PC-9 (cell line): ENCODE measurements around the gene INTS3. TPM values are rescaled to one million over a fixed set of nuclear protein-coding genes. Genes with fewer than 3 reads are reported as not detected.

Experiments used
- BruUV-seq: library from RNA; stranded (reverse); fragments of 400-500 nt; replicated peaks from 2 replicates; lab custom pipeline; 2021; lab: Mats Ljungman, UMichigan
- CTCF ChIA-PET: fragments of 300-600 bp; sonication (Branson Sonifier 250); formaldehyde crosslinking; loops from one replicate; lab custom pipeline; 2022; ENCODE audit warnings: antibody characterized with exemption; lab: Charles Lee
- POLR2A ChIA-PET: fragments of 300-600 bp; sonication (Branson Sonifier 250); formaldehyde crosslinking; loops from one replicate; lab custom pipeline; 2022; ENCODE audit warnings: antibody characterized with exemption; ENCODE audit not compliant: unreplicated experiment; lab: Charles Lee
- DNase-seq, 2 experiments: peaks; one replicate each; pipeline versions ENCODE4 v3.0.0 to v3.0.0-alpha.2; 2015 to 2022; ENCODE audit warnings: mixed read lengths in 1 of 2
- H2AFZ ChIP-seq: fragments of 200-600 bp; sonication (generic); 2 replicates; pipeline ENCODE4 v1.8.1; 2017; ENCODE audit warnings: antibody characterized with exemption
- H3F3A ChIP-seq: fragments of 200-600 bp; sonication (generic); 2 replicates; pipeline ENCODE4 v1.8.1; 2017; ENCODE audit warnings: antibody characterized with exemption, mild to moderate bottlenecking, low read depth; ENCODE audit not compliant: insufficient read depth
- H3K27ac ChIP-seq: fragments of 200-600 bp; sonication (generic); 2 replicates; pipeline ENCODE4 v1.6.1; 2016; ENCODE audit warnings: mixed run types
- H3K27me3 ChIP-seq: fragments of 200-600 bp; sonication (generic); 2 replicates; pipeline ENCODE4 v1.6.1; 2016; ENCODE audit warnings: low read depth, mixed run types; ENCODE audit not compliant: insufficient read depth
- H3K36me3 ChIP-seq: fragments of 200-600 bp; sonication (generic); 2 replicates; pipeline ENCODE4 v1.6.1; 2016; ENCODE audit warnings: low read depth, mixed run types
- H3K4me1 ChIP-seq: fragments of 200-600 bp; sonication (generic); replicated peaks from 2 replicates; pipeline ENCODE4 v1.6.1; 2016; ENCODE audit warnings: mixed run types; ENCODE audit not compliant: insufficient read depth
- H3K4me2 ChIP-seq: fragments of 200-600 bp; sonication (generic); 2 replicates; pipeline ENCODE4 v1.6.1; 2017; ENCODE audit warnings: mixed run types
- H3K4me3 ChIP-seq: fragments of 200-600 bp; sonication (generic); 2 replicates; pipeline ENCODE4 v1.6.1; 2016; ENCODE audit warnings: mixed run types
- H3K79me2 ChIP-seq: fragments of 200-600 bp; sonication (generic); 2 replicates; pipeline ENCODE4 v1.6.1; 2017; ENCODE audit warnings: low read depth, mixed run types
- H3K9me2 ChIP-seq: fragments of 200-600 bp; sonication (generic); 2 replicates; pipeline ENCODE4 v1.8.1; 2017; ENCODE audit warnings: mild to moderate bottlenecking; ENCODE audit not compliant: insufficient read depth
- H3K9me3 ChIP-seq: fragments of 200-600 bp; sonication (generic); 2 replicates; pipeline ENCODE4 v1.8.1; 2016; ENCODE audit warnings: low read depth; ENCODE audit not compliant: insufficient read depth
- H4K20me1 ChIP-seq: fragments of 200-600 bp; sonication (generic); 2 replicates; pipeline ENCODE4 v1.8.1; 2017; ENCODE audit not compliant: insufficient read depth
- EZH2 ChIP-seq: fragments of 200-600 bp; sonication (generic); IDR thresholded peaks from 2 replicates; pipeline ENCODE4 v1.8.0; 2017; ENCODE audit warnings: antibody characterized with exemption, low read depth
- intact Hi-C: fragments of 100-400 bp; cut with micrococcal nuclease; formaldehyde crosslinking; loops from one replicate; pipeline ENCODE4 v1.10.0; 2022; ENCODE audit not compliant: unreplicated experiment
- total RNA-seq: library from RNA; stranded (reverse); gene quantifications from 2 replicates; pipeline ENCODE4 v1.2.3, GENCODE V29; 2021
- TF ChIP-seq, protein P1 (sequence below): fragments of 200-600 bp; sonication (generic); conservative IDR thresholded peaks from 2 replicates; pipeline ENCODE4 v1.6.1; 2017; ENCODE audit warnings: mixed run types, antibody characterized with exemption, mild to moderate bottlenecking, moderate library complexity

INTS3 gene
- total RNA-seq, 1 experiment from 2014 or later = 91.7 TPM

DNA sequence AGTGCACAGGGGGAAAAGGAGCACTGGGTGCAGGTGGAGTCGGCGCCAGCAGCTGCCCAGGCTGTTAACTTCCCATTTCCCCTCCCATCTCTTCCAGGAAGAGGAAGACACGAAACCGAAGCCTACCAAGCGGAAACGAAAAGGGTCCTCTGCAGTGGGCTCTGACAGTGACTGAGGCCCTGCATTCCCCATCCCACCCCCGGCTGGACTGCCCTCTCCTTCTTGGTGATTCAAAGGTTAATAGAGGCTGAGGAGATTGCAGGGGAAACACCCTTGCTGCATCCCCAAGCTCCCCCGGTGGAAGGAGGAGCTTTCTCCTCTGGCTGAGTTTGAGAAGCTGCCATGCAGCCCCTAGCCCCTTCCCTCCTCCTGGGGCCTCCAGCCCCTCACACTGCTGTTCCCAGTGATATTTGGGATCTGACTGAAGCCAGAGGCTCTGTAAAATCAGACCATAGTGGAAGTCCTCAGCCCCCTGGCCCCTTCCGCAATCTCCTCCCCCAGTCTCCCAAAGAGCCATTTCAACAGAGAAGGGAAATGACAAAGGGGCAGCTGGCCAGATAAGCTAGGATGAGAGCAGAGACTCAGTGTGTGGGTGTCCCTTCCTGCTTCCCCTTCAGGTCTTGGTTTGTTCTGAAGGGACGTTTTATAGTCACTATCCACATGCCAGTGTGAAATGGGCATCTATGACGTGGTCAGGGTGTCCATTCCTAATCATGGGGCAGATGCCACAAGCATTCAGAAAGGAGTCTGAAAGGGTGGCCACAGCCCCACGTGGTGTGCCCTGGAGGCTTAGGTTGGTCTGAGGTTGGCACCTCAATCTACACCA, 45.5 kb downstream of the INTS3 start:
- Histone ChIP-seq H4K20me1 (0 out of 2 replicates have a peak, but pooled peaks cover 4% of the 10 kb centered on the region), H3K36me3 (peaks cover 3% of the 10 kb centered on the region; the same call in 1 of the 2 replicates), H2AFZ (no peak overlapping the region), H3K4me1 (0 out of 2 replicates have a peak, but pooled peaks cover 12% of the 10 kb centered on the region), H3K79me2 (no peaks in the 10 kb centered on the region), H3K27ac (no peak overlapping the region), H3K4me2 (no peak overlapping the region), H3K27me3 (no peaks in the 10 kb centered on the region), H3K9me2 (no peaks in the 10 kb centered on the region), H3K9me3 (no peaks in the 10 kb centered on the region), H3F3A (peaks cover 13% of the 10 kb centered on the region; the same call in 1 of the 2 replicates), H3K4me3 (no peak overlapping the region)
- TF ChIP-seq, protein P1, sequence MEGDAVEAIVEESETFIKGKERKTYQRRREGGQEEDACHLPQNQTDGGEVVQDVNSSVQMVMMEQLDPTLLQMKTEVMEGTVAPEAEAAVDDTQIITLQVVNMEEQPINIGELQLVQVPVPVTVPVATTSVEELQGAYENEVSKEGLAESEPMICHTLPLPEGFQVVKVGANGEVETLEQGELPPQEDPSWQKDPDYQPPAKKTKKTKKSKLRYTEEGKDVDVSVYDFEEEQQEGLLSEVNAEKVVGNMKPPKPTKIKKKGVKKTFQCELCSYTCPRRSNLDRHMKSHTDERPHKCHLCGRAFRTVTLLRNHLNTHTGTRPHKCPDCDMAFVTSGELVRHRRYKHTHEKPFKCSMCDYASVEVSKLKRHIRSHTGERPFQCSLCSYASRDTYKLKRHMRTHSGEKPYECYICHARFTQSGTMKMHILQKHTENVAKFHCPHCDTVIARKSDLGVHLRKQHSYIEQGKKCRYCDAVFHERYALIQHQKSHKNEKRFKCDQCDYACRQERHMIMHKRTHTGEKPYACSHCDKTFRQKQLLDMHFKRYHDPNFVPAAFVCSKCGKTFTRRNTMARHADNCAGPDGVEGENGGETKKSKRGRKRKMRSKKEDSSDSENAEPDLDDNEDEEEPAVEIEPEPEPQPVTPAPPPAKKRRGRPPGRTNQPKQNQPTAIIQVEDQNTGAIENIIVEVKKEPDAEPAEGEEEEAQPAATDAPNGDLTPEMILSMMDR = no peak
- TF ChIP-seq EZH2 = no peak
- POLR2A ChIA-PET = no interaction called here
- intact Hi-C loops = no loop called here
- TSS peak; percentile 20 for BruUV-seq
- CTCF ChIA-PET = no interaction called here
- no peak for DNase-seq

DNA sequence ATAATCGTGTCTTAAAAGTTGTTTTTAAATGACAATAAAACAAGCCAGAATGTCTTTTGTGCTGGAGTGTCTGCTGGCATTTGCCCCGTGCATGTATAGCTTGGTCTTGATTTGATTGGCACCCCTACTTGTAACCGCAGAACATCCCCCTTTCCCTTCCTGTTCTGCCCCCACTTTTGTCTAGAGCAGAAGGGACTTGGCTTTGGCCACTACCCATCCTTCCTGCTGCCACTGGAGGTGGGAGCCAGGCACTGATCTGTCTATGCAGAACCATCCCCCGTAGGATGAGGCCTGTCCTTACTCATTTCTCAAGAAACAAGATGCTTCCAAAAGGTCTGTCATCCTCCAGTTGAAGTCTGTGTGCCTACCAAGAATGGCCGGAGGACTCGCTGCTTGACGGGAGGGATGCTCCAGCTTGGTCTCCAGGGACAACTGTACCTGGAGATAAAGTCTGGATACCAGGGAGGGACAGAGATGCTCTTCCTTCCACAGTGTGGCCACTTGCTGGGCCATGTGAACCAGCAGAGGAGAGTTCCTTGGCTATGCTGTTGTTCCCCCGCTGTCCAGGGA, 46.3 kb downstream of the INTS3 start:
- DNase-seq = no peak
- H3K36me3 ChIP-seq = no peaks in the 10 kb centered on the region
- POLR2A ChIA-PET = no interaction called here
- H3K79me2 ChIP-seq = no peaks in the 10 kb centered on the region
- 0 out of 2 replicates have a peak, but pooled peaks cover 4% of the 10 kb centered on the region for H4K20me1 ChIP-seq
- no TSS peak for BruUV-seq
- no peak overlapping the region for H3K4me2 ChIP-seq
- H3F3A ChIP-seq = peaks cover 13% of the 10 kb centered on the region; the same call in 1 of the 2 replicates
- no peak for TF ChIP-seq EZH2
- TF ChIP-seq, protein P1 = no peak
- no peaks in the 10 kb centered on the region for H3K27me3 ChIP-seq
- no peak overlapping the region for H2AFZ ChIP-seq
- H3K9me2 ChIP-seq = no peaks in the 10 kb centered on the region
- intact Hi-C loops = no loop called here
- H3K9me3 ChIP-seq = no peaks in the 10 kb centered on the region
- H3K27ac ChIP-seq = no peak overlapping the region
- CTCF ChIA-PET = interaction anchor here (0.6 kb wide), 1 partner anchor 203 kb away, joined by 4 read pairs; the partner anchor contains the start of gene JTB
- H3K4me1 ChIP-seq = 0 out of 2 replicates have a peak, but pooled peaks cover 12% of the 10 kb centered on the region
- no peak overlapping the region for H3K4me3 ChIP-seq

DNA sequence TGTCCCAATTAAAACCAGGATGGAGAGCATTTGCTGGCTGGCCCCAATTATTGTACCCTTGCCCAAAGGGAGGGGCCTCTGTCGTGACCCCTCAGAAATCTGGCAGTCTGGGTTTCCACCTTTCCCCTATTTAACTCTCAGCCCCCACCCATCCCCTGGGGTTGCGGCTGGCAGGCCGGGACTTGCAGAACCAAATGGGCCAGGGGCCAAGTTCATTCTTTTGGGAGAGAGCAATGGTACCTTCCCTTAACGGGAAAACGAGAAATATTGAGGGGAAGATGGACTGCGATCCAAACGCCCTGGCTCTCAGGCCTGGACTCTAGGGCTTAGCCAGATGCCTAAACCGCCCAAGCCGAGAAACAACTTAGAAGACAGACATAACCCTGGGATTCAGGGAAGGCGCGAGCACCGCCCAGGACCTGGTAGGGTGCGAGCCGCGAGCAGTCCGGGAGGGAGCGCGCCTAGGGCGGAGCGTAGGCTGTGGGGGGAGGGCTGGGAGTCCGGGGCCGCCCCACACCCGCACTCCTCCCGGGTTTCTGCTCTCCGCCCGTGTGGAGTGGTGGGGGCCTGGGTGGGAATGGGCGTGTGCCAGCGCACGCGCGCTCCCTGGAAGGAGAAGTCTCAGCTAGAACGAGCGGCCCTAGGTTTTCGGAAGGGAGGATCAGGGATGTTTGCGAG, 47.1 kb downstream of the INTS3 start, which contains the start of gene SLC27A3:
TSS of gene SLC27A3 (plus strand) at position 628 of the 678 bp plus-strand sequence. CDS start 91 bp downstream, outside the sequence.
- H3F3A ChIP-seq = peaks cover 13% of the 10 kb centered on the region; the same call in 1 of the 2 replicates
- 0 out of 2 replicates have a peak, but pooled peaks cover 12% of the 10 kb centered on the region for H3K4me1 ChIP-seq
- CTCF ChIA-PET = interaction anchor here (0.6 kb wide), 1 partner anchor 65 kb away, joined by 5 read pairs; no protein-coding TSS in a partner anchor
- peak in 1 of 2 experiments; percentile 59 for DNase-seq
- H3K9me3 ChIP-seq = no peaks in the 10 kb centered on the region
- no peaks in the 10 kb centered on the region for H3K36me3 ChIP-seq
- POLR2A ChIA-PET = interaction anchor here (0.8 kb wide), 1 partner anchor 188 kb away, joined by 4 read pairs; no protein-coding TSS in a partner anchor
- peak within 1 kb of the TSS; percentile 93 for H3K4me2 ChIP-seq
- intact Hi-C loops = loop anchor here (5.0 kb wide), 1 partner anchor 212 kb away; the partner anchor contains the start of gene RAB13
- H3K4me3 ChIP-seq = peak within 1 kb of the TSS; percentile 89
- no peaks in the 10 kb centered on the region for H3K9me2 ChIP-seq
- peak within 1 kb of the TSS; percentile 80 for H2AFZ ChIP-seq
- no peak within 1 kb of the TSS for H3K27ac ChIP-seq
- no TSS peak for BruUV-seq
- no peaks in the 10 kb centered on the region for H3K27me3 ChIP-seq
- H3K79me2 ChIP-seq = no peaks in the 10 kb centered on the region
- H4K20me1 ChIP-seq = 0 out of 2 replicates have a peak, but pooled peaks cover 4% of the 10 kb centered on the region
- TF ChIP-seq, protein P1 = no peak
- TF ChIP-seq EZH2 = no peak
